Measurements from ENCODE around the gene ENO1.

DNA sequence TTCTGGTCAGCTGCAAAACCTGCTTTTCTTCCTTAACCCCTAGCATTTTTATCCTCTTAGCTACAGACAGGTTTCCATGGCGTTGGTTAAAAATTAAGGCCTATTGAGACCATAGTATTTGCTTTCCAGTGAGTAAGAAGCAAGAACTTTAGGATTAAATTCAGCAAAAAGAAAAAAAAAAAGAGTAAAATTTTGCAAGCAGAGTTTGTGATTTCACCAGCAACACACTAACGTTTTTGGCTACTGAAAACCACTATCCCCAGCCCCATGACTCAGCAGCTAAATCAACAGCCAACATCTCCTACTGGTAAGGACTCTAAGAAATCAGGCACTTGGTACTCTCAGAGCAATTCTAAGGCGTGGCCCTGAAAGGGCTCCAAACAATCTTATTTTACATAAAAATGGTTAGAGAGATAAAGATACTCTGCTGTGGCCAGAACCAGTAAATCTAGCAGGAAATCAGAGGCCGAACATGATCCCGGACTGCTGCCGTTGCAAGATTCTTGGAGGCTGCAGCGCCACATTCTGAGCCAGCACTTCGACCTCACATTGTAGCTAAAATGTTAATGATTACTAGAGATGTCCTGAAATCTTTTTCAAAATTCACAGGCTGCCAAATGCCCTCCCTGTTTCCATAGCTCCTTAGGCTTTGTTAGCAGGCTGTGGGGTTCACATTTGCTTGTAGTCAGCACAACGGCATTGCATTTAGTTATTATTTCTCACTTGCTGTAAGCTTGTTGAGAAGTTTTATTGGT lies 1.6 kb upstream of the ENO1 start:
- TF ChIP-seq POLR2A (IDR thresholded peaks at IDR 0.05; ENCODE audit: low read length) (no peak), GATA1 (IDR thresholded peaks at IDR 0.05; ENCODE audit: low read depth, low read length) (no peak)
